Activated naive CD8-positive, alpha-beta T cell treated with anti-CD3 and anti-CD28 coated beads, Interleukin-2, amount 10 ng/mL, durations not matched to agents 7 days and 5 days (primary cell): ENCODE data around the gene FAM117B. TPM values are rescaled to one million over a fixed set of nuclear protein-coding genes. Genes with fewer than 3 reads are reported as not detected.

ENCODE experiments used
- ATAC-seq: fragments of 150-1000 bp; cut with Tn5 transposase; one replicate; pipeline ENCODE4 v1.10.0; 2021; ENCODE audit warnings: low read depth, moderate library complexity
- POLR2A ChIA-PET: fragments of 350-600 bp; sonication (Branson Sonifier 250); formaldehyde crosslinking; loops from one replicate; lab custom pipeline; 2021; ENCODE audit warnings: antibody characterized with exemption; lab: Charles Lee
- DNase-seq: peaks from one replicate; pipeline ENCODE4 v3.0.0; 2021
- H3K27ac Mint-ChIP-seq: one replicate; pipeline ENCODE4 v1.8.0; 2022; ENCODE audit warnings: mild to moderate bottlenecking, mixed read lengths
- H3K27me3 Mint-ChIP-seq: one replicate; pipeline ENCODE4 v1.8.0; 2022; ENCODE audit warnings: mild to moderate bottlenecking, moderate library complexity, mixed read lengths
- H3K36me3 Mint-ChIP-seq: one replicate; pipeline ENCODE4 v1.8.0; 2021; ENCODE audit warnings: mild to moderate bottlenecking, mixed read lengths
- H3K4me1 Mint-ChIP-seq: one replicate; pipeline ENCODE4 v1.8.0; 2021; ENCODE audit warnings: mixed read lengths
- H3K4me3 Mint-ChIP-seq: one replicate; pipeline ENCODE4 v1.8.0; 2022; ENCODE audit warnings: mild to moderate bottlenecking, moderate library complexity, mixed read lengths
- H3K9me3 Mint-ChIP-seq: one replicate; pipeline ENCODE4 v1.8.0; 2021; ENCODE audit warnings: mixed read lengths
- total RNA-seq, 2 experiments: library from RNA; stranded (reverse); gene quantifications; one replicate each; pipeline ENCODE4 v1.2.3, GENCODE V29; 2021

FAM117B gene
- total RNA-seq, 2 experiments from 2014 or later = 22.1 to 23.1 TPM

DNA sequence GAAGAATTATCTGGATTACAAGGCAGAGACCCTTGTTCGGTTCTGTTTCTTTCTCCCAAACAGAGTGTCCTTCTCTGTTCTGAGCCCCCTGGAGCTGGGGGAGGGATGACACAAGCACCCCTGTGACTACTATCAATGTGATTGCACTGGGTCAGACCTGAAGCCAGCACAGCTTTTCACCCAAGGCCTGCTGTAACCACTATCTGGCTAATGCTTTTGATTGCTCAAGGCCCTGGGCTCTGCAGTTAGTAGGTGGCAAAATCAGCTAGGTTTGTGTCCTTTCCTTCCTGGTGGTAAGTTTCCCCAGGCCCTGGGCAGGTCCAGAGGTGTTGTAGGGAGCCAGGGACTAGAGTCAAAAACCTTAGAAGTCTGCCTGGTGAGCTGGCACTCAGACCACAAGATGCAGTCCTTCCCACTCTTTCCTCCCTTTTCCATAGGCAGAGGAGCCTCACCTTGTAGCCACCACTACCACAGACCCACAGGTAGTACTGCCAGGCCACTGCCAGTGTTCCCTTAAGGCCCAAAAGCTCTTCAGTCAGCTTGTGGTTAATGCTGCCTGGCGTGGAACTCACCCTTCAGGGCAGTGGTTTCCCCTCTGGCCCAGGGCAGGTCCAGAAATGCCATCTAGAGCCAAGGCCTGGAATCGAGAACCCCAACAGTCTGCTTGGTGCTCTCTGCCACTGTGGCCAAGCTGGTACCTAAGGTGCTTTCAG is 83.0 kb downstream of the FAM117B start:
- Mint-ChIP-seq H3K4me1 (peaks cover 16% of the 10 kb centered on the region), H3K27me3 (no peaks in the 10 kb centered on the region), H3K36me3 (peaks cover 23% of the 10 kb centered on the region), H3K9me3 (peaks cover 16% of the 10 kb centered on the region), H3K4me3 (no peak overlapping the region), H3K27ac (peak overlapping the region; percentile 53)
- DNase-seq (no peak), ATAC-seq (no peak)
- POLR2A ChIA-PET = no interaction called here

DNA sequence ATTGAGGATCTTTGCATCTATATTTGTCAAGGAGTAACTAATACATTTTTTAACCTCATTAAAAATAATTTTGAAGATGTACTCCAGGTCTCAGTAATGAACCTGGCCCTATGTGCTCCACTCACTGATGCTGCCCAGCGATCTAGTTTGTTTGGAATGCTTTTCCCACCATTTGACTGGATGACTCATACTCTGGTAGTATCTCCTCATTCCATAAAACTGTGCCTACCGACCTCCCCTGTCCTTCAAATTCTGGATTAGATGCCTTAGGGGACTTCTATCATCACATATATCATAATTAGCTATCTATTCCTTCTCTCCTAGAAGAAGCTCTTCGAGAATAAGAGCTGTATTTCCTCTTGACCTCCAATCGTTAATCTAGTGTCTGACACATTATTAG is 83.8 kb downstream of the FAM117B start:
- Mint-ChIP-seq H3K27ac (no peak overlapping the region), H3K4me1 (peaks cover 18% of the 10 kb centered on the region), H3K27me3 (no peaks in the 10 kb centered on the region), H3K9me3 (peaks cover 10% of the 10 kb centered on the region), H3K36me3 (peaks cover 19% of the 10 kb centered on the region), H3K4me3 (no peak overlapping the region)
- DNase-seq (no peak), ATAC-seq (no peak)
- POLR2A ChIA-PET = no interaction called here

DNA sequence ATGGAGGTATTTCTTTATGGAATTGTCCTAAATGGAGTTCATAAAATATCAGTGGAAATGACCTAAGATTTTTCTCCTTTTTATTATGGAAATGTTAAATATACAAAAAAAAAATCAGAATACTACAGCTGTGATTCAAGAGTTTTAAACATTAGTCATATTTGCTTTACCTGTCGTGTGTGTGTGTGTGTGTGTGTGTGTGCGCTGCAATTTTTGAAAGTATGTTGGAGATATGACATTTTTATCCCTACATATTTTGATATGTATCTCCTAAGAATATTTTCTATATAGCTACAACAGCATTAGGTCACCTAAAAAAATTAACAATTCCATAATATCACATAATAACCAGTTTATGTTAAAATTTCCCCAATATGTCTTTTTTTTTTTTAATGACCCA is 85.5 kb downstream of the FAM117B start:
- Mint-ChIP-seq H3K27ac (no peak overlapping the region), H3K4me3 (no peak overlapping the region), H3K4me1 (peaks cover 18% of the 10 kb centered on the region), H3K36me3 (peaks cover 21% of the 10 kb centered on the region), H3K9me3 (peaks cover 8% of the 10 kb centered on the region), H3K27me3 (no peaks in the 10 kb centered on the region)
- POLR2A ChIA-PET = no interaction called here
- ATAC-seq (no peak), DNase-seq (no peak)

DNA sequence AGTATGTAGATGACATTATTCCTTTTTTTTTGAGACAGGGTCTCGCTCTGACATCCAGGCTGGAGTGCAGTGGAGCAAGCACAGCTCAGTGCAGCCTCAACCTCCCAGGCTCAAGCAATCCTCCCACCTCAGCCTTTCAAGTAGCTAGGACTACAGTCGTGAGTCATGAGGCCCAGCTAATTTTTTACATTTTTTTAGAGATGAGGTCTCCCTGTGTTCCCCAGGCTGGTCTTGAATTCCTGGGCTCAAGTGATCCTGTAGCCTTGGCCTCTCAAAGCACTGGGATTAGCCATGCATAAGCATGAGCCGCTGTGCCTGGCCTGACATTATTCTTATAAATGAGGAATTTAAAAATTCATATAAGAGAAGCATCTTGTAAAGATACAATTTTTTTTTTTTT is 86.9 kb downstream of the FAM117B start:
- Mint-ChIP-seq H3K4me1 (peaks cover 12% of the 10 kb centered on the region), H3K27ac (no peak overlapping the region), H3K9me3 (peaks cover 2% of the 10 kb centered on the region), H3K36me3 (peaks cover 22% of the 10 kb centered on the region), H3K27me3 (no peaks in the 10 kb centered on the region), H3K4me3 (no peak overlapping the region)
- POLR2A ChIA-PET = no interaction called here
- no peak for ATAC-seq
- DNase-seq = no peak

DNA sequence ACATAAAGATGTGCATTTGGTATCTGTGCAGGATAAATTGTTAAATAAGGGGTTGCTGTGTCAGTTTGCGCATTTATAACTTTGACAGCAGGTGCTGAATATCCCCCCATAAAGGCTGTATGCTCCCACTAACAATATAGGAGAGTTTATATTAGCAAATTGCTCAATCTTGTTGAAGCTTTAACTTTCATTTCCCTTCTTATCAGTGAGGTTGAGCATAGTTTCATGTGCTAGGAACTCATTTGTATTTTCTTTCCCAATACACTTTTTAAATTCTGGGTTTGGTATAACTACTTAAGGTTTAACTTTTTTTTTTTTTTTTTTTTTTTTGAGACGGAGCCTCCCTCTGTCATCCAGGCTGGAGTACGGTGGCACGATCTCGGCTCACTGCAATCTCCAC is 89.0 kb downstream of the FAM117B start:
- POLR2A ChIA-PET = interaction anchor here (0.7 kb wide), 1 partner anchor 1460 kb away, joined by 4 read pairs; no protein-coding TSS in a partner anchor
- ATAC-seq = no peak
- H3K4me1 Mint-ChIP-seq = peaks cover 9% of the 10 kb centered on the region
- H3K27me3 Mint-ChIP-seq = no peaks in the 10 kb centered on the region
- no peaks in the 10 kb centered on the region for H3K9me3 Mint-ChIP-seq
- peaks cover 25% of the 10 kb centered on the region for H3K36me3 Mint-ChIP-seq
- no peak overlapping the region for H3K27ac Mint-ChIP-seq
- no peak for DNase-seq
- H3K4me3 Mint-ChIP-seq = no peak overlapping the region

DNA sequence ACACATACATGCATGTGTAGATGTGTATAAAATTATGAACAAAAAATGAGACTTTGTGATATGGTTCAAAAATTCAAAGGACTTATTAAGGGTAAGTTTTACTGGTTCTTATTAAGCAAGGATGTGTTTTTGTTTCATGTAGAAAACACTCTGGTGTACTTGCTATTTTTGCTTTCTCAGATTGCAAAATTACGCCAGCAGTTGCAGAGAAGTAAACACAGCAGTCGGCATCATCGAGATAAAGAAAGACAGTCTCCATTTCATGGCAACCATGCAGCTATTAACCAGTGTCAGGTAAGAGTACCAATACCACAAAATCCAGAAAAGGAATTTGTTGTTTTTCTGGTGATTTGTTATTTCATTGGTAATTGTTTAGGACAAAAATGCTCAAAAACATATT is 91.3 kb downstream of the FAM117B start:
- no peak overlapping the region for H3K4me3 Mint-ChIP-seq
- H3K9me3 Mint-ChIP-seq = peaks cover 2% of the 10 kb centered on the region
- no peak overlapping the region for H3K27ac Mint-ChIP-seq
- ATAC-seq (no peak), DNase-seq (no peak)
- H3K36me3 Mint-ChIP-seq = peaks cover 39% of the 10 kb centered on the region
- POLR2A ChIA-PET = no interaction called here
- H3K4me1 Mint-ChIP-seq = peaks cover 9% of the 10 kb centered on the region
- no peaks in the 10 kb centered on the region for H3K27me3 Mint-ChIP-seq

DNA sequence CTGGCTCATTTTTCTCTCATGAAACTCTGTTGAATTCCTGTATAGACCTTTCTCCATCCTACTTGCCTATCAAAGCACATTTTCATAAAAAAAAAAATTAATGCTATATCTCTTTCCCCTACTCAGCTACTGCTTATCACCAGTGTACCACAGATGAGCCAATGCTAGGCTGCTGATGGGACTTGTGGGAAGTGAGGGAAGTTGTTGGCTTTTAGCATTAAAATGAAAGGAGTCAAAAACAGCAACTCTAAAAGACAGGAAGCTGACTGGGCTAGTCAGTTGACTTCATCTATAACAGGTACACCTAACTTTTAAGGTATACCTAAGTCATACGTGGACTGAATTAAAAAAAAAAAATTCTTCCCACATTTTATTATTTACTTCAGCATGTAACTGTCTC is 102.1 kb downstream of the FAM117B start:
- POLR2A ChIA-PET = interaction anchor here (0.6 kb wide), 1 partner anchor 101 kb away, joined by 3 read pairs; no protein-coding TSS in a partner anchor
- peaks cover 11% of the 10 kb centered on the region for H3K9me3 Mint-ChIP-seq
- H3K4me1 Mint-ChIP-seq = peaks cover 5% of the 10 kb centered on the region
- no peaks in the 10 kb centered on the region for H3K27me3 Mint-ChIP-seq
- no peak overlapping the region for H3K4me3 Mint-ChIP-seq
- no peak for ATAC-seq
- no peak for DNase-seq
- peaks cover 44% of the 10 kb centered on the region for H3K36me3 Mint-ChIP-seq
- no peak overlapping the region for H3K27ac Mint-ChIP-seq

DNA sequence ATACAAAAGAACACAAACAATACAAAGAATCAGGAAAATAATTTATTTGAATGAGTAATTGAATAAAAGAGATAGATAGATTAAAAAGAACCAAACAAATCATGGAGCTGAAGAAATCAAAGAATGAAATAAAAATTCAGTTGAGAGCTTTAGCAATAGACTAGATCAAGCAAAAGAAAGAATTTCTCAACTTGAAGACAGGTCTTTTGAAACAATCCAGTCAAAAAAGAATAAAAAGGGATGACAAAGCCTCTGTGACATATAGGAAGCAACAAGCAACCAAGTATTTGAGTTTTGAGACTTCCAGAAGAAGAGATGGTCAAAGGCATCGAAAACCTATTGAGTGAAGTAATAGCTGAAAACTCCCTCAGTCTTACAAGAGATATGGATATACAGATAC is 108.8 kb downstream of the FAM117B start:
- POLR2A ChIA-PET = no interaction called here
- H3K4me1 Mint-ChIP-seq = peaks cover 1% of the 10 kb centered on the region
- no peak for ATAC-seq
- peaks cover 51% of the 10 kb centered on the region for H3K36me3 Mint-ChIP-seq
- no peak overlapping the region for H3K27ac Mint-ChIP-seq
- no peak overlapping the region for H3K4me3 Mint-ChIP-seq
- H3K9me3 Mint-ChIP-seq = peaks cover 27% of the 10 kb centered on the region
- no peaks in the 10 kb centered on the region for H3K27me3 Mint-ChIP-seq
- no peak for DNase-seq

DNA sequence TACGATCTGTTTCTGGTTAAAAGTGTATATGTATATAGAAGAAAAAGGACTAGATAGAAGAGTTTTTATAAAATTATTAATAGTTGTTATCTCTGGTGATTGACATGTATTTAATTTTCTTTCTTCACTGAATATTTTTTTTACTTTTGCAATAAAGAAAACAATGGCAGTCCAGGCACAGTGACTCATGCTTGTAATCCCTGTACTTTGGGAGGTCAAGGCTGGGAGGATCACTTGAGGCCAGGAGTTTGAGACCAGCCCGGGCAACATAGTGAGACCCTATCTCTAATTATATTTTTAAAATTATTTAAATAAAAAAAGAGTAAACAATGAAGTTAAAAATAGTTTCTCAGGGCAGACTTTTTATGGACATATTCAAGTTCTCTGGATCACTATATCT is 114.7 kb downstream of the FAM117B start:
- Mint-ChIP-seq H3K27me3 (no peaks in the 10 kb centered on the region), H3K9me3 (peaks cover 11% of the 10 kb centered on the region), H3K27ac (no peak overlapping the region), H3K4me3 (no peak overlapping the region), H3K4me1 (peaks cover 19% of the 10 kb centered on the region), H3K36me3 (peaks cover 34% of the 10 kb centered on the region)
- ATAC-seq (no peak), DNase-seq (no peak)
- POLR2A ChIA-PET = no interaction called here

DNA sequence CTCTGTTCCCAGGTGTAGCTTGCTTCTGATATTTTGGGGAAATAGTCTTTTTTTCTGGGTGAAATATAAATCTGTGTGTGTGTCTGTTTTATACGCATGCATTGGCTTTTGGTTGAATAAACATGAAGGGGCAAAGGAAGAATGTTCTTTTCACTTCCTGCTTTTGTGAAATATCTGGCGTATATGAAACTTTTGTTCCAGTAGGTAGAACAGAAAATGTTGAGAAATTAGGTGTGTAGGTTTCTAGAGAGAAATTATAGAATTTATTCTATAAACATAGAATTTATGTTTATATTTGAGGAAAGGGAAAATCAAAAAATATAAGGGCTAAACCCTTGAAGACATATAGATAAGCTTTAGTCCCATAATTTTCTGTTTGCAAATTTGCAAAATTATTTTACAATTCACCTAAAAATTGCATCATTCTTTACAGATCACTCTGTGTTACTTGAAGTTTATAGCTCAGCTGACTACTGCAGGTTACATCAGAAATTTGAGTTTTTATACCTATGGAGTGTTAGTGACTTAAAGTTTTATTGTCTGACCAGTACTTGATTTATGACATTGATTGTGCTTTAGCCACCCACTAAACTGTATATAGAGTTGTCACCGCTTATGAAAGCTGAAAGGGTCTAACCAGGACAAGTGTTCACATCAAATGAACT is 116.1 kb downstream of the FAM117B start:
- ATAC-seq (peak; percentile 36), DNase-seq (no peak)
- Mint-ChIP-seq H3K4me1 (peaks cover 18% of the 10 kb centered on the region), H3K9me3 (peaks cover 4% of the 10 kb centered on the region), H3K27ac (peak overlapping the region; percentile 90), H3K36me3 (peaks cover 27% of the 10 kb centered on the region), H3K4me3 (peak overlapping the region; percentile 63), H3K27me3 (no peaks in the 10 kb centered on the region)
- POLR2A ChIA-PET = interaction anchor here (0.6 kb wide), 1 partner anchor 15 kb away, joined by 3 read pairs; no protein-coding TSS in a partner anchor

DNA sequence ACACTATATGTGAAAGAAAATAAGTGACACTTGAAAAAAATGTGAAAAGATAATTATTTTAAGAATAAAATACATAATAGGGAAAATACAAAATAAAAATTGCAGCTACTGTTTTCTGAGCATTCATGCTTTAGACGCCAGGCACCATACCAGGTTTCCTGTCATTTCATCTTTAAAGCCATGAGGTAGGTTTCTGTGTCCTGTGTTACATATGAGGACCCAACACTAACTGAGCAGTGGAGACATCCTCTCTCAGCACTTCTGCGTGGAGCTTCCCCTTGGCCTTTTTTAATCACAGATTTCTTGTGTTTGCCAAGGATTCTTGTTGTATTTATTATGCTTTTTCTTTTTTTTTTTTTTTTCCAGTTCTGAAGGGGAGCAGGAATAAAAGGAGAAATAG is 117.3 kb downstream of the FAM117B start:
- ATAC-seq (peak; percentile 67), DNase-seq (no peak)
- Mint-ChIP-seq H3K36me3 (peaks cover 27% of the 10 kb centered on the region), H3K4me1 (peaks cover 18% of the 10 kb centered on the region), H3K27me3 (no peaks in the 10 kb centered on the region), H3K27ac (no peak overlapping the region), H3K4me3 (no peak overlapping the region), H3K9me3 (peaks cover 2% of the 10 kb centered on the region)
- POLR2A ChIA-PET = interaction anchor here (0.6 kb wide), 3 partner anchors 111 to 434 kb away, joined by 3 read pairs; no protein-coding TSS in a partner anchor

DNA sequence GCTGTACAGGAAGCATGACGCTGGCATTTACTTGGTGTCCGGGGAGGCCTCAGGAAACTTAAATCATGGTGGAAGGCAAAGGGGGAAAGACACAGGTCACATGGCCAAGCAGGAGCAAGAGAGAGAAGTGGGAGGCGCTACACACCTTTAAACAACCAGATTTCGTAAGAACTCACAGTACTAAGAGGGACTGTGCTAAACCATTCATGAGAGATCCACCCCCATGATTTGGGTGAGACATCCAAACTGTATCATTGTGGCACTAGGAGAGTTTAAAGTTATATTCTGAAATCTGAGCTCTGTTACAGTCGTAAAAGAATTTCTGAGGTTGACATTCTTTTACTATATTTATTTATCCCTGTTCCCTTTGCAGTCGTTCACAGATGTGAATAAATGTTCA is 120.2 kb downstream of the FAM117B start:
- Mint-ChIP-seq H3K4me3 (no peak overlapping the region), H3K27ac (peak overlapping the region; percentile 56), H3K27me3 (no peaks in the 10 kb centered on the region), H3K9me3 (peaks cover 2% of the 10 kb centered on the region), H3K36me3 (peaks cover 32% of the 10 kb centered on the region), H3K4me1 (peaks cover 16% of the 10 kb centered on the region)
- ATAC-seq (no peak), DNase-seq (no peak)
- POLR2A ChIA-PET = no interaction called here

DNA sequence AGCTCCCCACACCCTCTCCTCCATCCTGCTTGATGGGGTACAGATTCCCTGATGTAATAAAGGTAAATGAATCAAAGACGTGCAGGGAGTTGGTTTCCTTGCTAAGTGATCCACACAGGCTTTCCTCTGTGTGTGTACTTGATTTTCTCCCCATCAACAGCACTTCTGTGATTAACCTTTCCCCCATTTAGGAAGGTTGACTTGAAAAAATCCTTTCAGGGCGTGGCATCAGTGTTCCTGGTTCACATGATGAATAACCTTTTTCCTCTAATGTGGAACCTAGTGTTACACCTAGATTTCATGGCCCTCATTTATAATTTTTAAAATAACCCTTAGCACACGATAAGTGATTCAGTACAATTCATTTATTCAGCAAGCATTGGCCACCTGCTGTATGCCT is 121.8 kb downstream of the FAM117B start:
- Mint-ChIP-seq H3K4me3 (no peak overlapping the region), H3K27me3 (no peaks in the 10 kb centered on the region), H3K36me3 (peaks cover 33% of the 10 kb centered on the region), H3K9me3 (peaks cover 2% of the 10 kb centered on the region), H3K4me1 (peaks cover 12% of the 10 kb centered on the region), H3K27ac (no peak overlapping the region)
- DNase-seq (no peak), ATAC-seq (no peak)
- POLR2A ChIA-PET = no interaction called here

DNA sequence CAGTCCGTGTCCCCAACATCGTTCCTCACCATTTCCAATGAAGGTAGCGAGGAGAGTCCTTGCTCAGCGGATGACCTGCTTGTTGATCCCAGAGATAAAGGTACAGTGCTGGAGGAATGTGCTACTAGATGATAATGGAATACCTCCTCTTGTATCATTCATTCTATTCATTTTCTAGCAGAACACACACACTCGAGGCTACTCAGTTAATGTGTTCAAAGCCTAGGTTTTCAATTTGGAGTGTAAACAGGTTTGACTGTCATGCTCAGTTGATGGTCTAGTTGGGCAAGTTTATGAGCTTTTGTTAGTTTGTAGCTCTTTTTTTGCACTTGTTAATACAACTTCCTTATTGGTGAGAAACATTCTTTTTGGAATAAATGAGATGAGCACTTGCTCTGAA is 122.6 kb downstream of the FAM117B start:
- no peak for DNase-seq
- H3K27ac Mint-ChIP-seq = no peak overlapping the region

More for the DNA sequence above, 122.6 kb downstream of the FAM117B start:
- POLR2A ChIA-PET = no interaction called here
- Mint-ChIP-seq H3K27me3 (no peaks in the 10 kb centered on the region), H3K36me3 (peaks cover 30% of the 10 kb centered on the region), H3K4me3 (no peak overlapping the region), H3K4me1 (peaks cover 14% of the 10 kb centered on the region), H3K9me3 (peaks cover 2% of the 10 kb centered on the region)
- ATAC-seq = no peak
